Neural progenitor cell (in vitro differentiated cells): ENCODE data around the gene DUS3L.

Source experiments
- CTCF ChIP-seq: fragments of 200-600 bp; sonication (generic); IDR thresholded peaks from 2 replicates; pipeline ENCODE4 v1.5.1; 2017; ENCODE audit warnings: antibody characterized with exemption, mild to moderate bottlenecking
- EZH2 ChIP-seq: fragments of 200-600 bp; sonication (generic); IDR thresholded peaks from 2 replicates; pipeline ENCODE4 v1.6.1; 2017; ENCODE audit warnings: antibody characterized with exemption, mild to moderate bottlenecking, moderate library complexity

- TF ChIP-seq CTCF (no peak), EZH2 (no peak)
These were observed 33.8 kb upstream of the DUS3L start for GRCh38 chr19:5824751-5825150.
